Neural progenitor cell (in vitro differentiated cells): Measurements from ENCODE around the gene STK38. TPM values are rescaled to one million over a fixed set of nuclear protein-coding genes. Genes with fewer than 3 reads are reported as not detected.

Experiments
- DNase-seq: peaks from one replicate; pipeline ENCODE4 v3.0.0-alpha.2; 2016; ENCODE audit warnings: low spot score
- H2AFZ ChIP-seq: fragments of 200-600 bp; sonication (generic); replicated peaks from 2 replicates; pipeline ENCODE4 v1.6.1; 2016; ENCODE audit warnings: antibody characterized with exemption
- H3F3A ChIP-seq: fragments of 200-600 bp; sonication (generic); 2 replicates; pipeline ENCODE4 v1.6.1; 2016; ENCODE audit warnings: antibody characterized with exemption, low read depth
- H3K27ac ChIP-seq: fragments of 200-600 bp; sonication (generic); 2 replicates; pipeline ENCODE4 v1.5.1; 2016; ENCODE audit warnings: mild to moderate bottlenecking
- H3K27me3 ChIP-seq: fragments of 200-600 bp; sonication (generic); 2 replicates; pipeline ENCODE4 v1.6.1; 2016; ENCODE audit warnings: mild to moderate bottlenecking, moderate library complexity
- H3K36me3 ChIP-seq: fragments of 200-600 bp; sonication (generic); 2 replicates; pipeline ENCODE4 v1.5.1; 2016
- H3K4me1 ChIP-seq: fragments of 200-600 bp; sonication (generic); 2 replicates; pipeline ENCODE4 v1.6.1; 2016; ENCODE audit warnings: mixed run types
- H3K4me2 ChIP-seq: fragments of 200-600 bp; sonication (generic); 2 replicates; pipeline ENCODE4 v1.6.1; 2016
- H3K4me3 ChIP-seq: fragments of 200-600 bp; sonication (generic); 2 replicates; pipeline ENCODE4 v1.5.1; 2016
- H3K79me2 ChIP-seq: fragments of 200-600 bp; sonication (generic); 2 replicates; pipeline ENCODE4 v1.6.1; 2016; ENCODE audit warnings: low read depth
- H3K9ac ChIP-seq: fragments of 200-600 bp; sonication (generic); 2 replicates; pipeline ENCODE4 v1.6.1; 2016
- H3K9me3 ChIP-seq: fragments of 200-600 bp; sonication (generic); 2 replicates; pipeline ENCODE4 v1.5.1; 2016; ENCODE audit warnings: low read depth
- H4K20me1 ChIP-seq: fragments of 200-600 bp; sonication (generic); 2 replicates; pipeline ENCODE4 v1.6.1; 2016; ENCODE audit warnings: low read depth
- H3K27ac Mint-ChIP-seq: 3 replicates; pipeline ENCODE4 v1.8.0; 2021; ENCODE audit warnings: mixed read lengths
- H3K27me3 Mint-ChIP-seq: 2 replicates; pipeline ENCODE4 v1.8.0; 2022; ENCODE audit warnings: low read depth, mild to moderate bottlenecking, inconsistent platforms, moderate library complexity, mixed read lengths; ENCODE audit not compliant: insufficient read depth
- H3K36me3 Mint-ChIP-seq: 3 replicates; pipeline ENCODE4 v1.8.0; 2021; ENCODE audit warnings: mixed read lengths
- H3K4me1 Mint-ChIP-seq: 3 replicates; pipeline ENCODE4 v1.8.0; 2021; ENCODE audit warnings: mixed read lengths
- H3K4me3 Mint-ChIP-seq: 3 replicates; pipeline ENCODE4 v1.8.0; 2021; ENCODE audit warnings: mild to moderate bottlenecking, moderate library complexity, mixed read lengths
- H3K9me3 Mint-ChIP-seq: 3 replicates; pipeline ENCODE4 v1.8.0; 2020; ENCODE audit warnings: mixed read lengths
- CTCF ChIP-seq: fragments of 200-600 bp; sonication (generic); IDR thresholded peaks from 2 replicates; pipeline ENCODE4 v1.5.1; 2017; ENCODE audit warnings: antibody characterized with exemption, mild to moderate bottlenecking
- EZH2 ChIP-seq: fragments of 200-600 bp; sonication (generic); IDR thresholded peaks from 2 replicates; pipeline ENCODE4 v1.6.1; 2017; ENCODE audit warnings: antibody characterized with exemption, mild to moderate bottlenecking, moderate library complexity
- EZH2phosphoT487 ChIP-seq: fragments of 200-600 bp; sonication (generic); IDR thresholded peaks from 2 replicates; pipeline ENCODE4 v1.6.1; 2017; ENCODE audit warnings: antibody characterized with exemption
- total RNA-seq: library from RNA; depleted of rRNA; stranded (reverse); fragments of >200 nt; gene quantifications from 2 replicates; pipeline ENCODE4 v1.2.3, GENCODE V29; 2015; ENCODE audit warnings: low replicate concordance

The STK38 gene
- total RNA-seq, 1 donor from 2014 or later, result 31.9 TPM

GRCh38 chr6:36517408-36517807 lies 29.9 kb downstream of the STK38 start:
- Mint-ChIP-seq H3K27me3 (no peaks in the 10 kb centered on the region), H3K9me3 (no peaks in the 10 kb centered on the region), H3K4me1 (no peaks in the 10 kb centered on the region), H3K27ac (no peak overlapping the region), H3K36me3 (peaks cover 24% of the 10 kb centered on the region), H3K4me3 (no peak overlapping the region)
- Histone ChIP-seq H3K4me1 (no peaks in the 10 kb centered on the region), H3K4me2 (no peak overlapping the region), H3K36me3 (peaks cover 27% of the 10 kb centered on the region), H3K4me3 (no peak overlapping the region), H3K27me3 (no peaks in the 10 kb centered on the region), H3K9ac (no peak overlapping the region), H2AFZ (no peak overlapping the region), H3K27ac (no peak overlapping the region), H3K9me3 (no peaks in the 10 kb centered on the region), H3F3A (no peaks in the 10 kb centered on the region), H3K79me2 (no peaks in the 10 kb centered on the region), H4K20me1 (peaks cover 7% of the 10 kb centered on the region)
- no peak for DNase-seq
- no peak for TF ChIP-seq EZH2phosphoT487
- TF ChIP-seq CTCF, result no peak
- TF ChIP-seq EZH2, result no peak

- Mint-ChIP-seq H3K4me3 (no peak overlapping the region), H3K9me3 (no peaks in the 10 kb centered on the region), H3K27me3 (no peaks in the 10 kb centered on the region), H3K36me3 (peaks cover 26% of the 10 kb centered on the region), H3K4me1 (no peaks in the 10 kb centered on the region), H3K27ac (no peak overlapping the region)
- no peak overlapping the region for H3K9ac ChIP-seq
- H3K4me2 ChIP-seq, result no peak overlapping the region
- no peak overlapping the region for H2AFZ ChIP-seq
- no peak overlapping the region for H3K27ac ChIP-seq
- no peaks in the 10 kb centered on the region for H3K4me1 ChIP-seq
- peaks cover 7% of the 10 kb centered on the region for H4K20me1 ChIP-seq
- TF ChIP-seq CTCF (no peak), EZH2 (no peak), EZH2phosphoT487 (no peak)
- no peaks in the 10 kb centered on the region for H3K79me2 ChIP-seq
- no peak for DNase-seq
- no peaks in the 10 kb centered on the region for H3F3A ChIP-seq
- H3K4me3 ChIP-seq, result no peak overlapping the region
- H3K36me3 ChIP-seq, result peaks cover 23% of the 10 kb centered on the region
- no peaks in the 10 kb centered on the region for H3K9me3 ChIP-seq
- H3K27me3 ChIP-seq, result no peaks in the 10 kb centered on the region
Observed at GRCh38 chr6:36516988-36517387, 30.3 kb downstream of the STK38 start.

- no peaks in the 10 kb centered on the region for H3K27me3 ChIP-seq
- no peak overlapping the region for H3K9ac ChIP-seq
- TF ChIP-seq CTCF (no peak), EZH2 (no peak), EZH2phosphoT487 (no peak)
- no peaks in the 10 kb centered on the region for H3K27me3 Mint-ChIP-seq
- H3K4me1 Mint-ChIP-seq, result no peaks in the 10 kb centered on the region
- H3K4me2 ChIP-seq, result no peak overlapping the region
- peaks cover 19% of the 10 kb centered on the region for H3K36me3 ChIP-seq
- H3K4me3 ChIP-seq, result no peak overlapping the region
- no peak overlapping the region for H3K27ac Mint-ChIP-seq
- no peaks in the 10 kb centered on the region for H3F3A ChIP-seq
- no peak for DNase-seq
- H3K4me3 Mint-ChIP-seq, result no peak overlapping the region
- peaks cover 24% of the 10 kb centered on the region for H3K36me3 Mint-ChIP-seq
- peaks cover 7% of the 10 kb centered on the region for H4K20me1 ChIP-seq
- H3K27ac ChIP-seq, result no peak overlapping the region
- no peaks in the 10 kb centered on the region for H3K9me3 ChIP-seq
- H2AFZ ChIP-seq, result no peak overlapping the region
- H3K9me3 Mint-ChIP-seq, result no peaks in the 10 kb centered on the region
- no peaks in the 10 kb centered on the region for H3K4me1 ChIP-seq
- no peaks in the 10 kb centered on the region for H3K79me2 ChIP-seq
Observed at GRCh38 chr6:36516559-36516958, 30.7 kb downstream of the STK38 start.
